Colonic mucosa (tissue), 4 donors: ENCODE measurements around the gene MSH2. TPM values are rescaled to one million over a fixed set of nuclear protein-coding genes. Genes with fewer than 3 reads are reported as not detected.
"Not testable (repeated sequence)": the region's sequence is repeated elsewhere in the genome, so short reads cannot be mapped to it uniquely, and the experiment has no call there.

Experiments
- DNase-seq: peaks from one replicate; pipeline ENCODE4 v3.0.0-alpha.2; 2020
- H3K27ac ChIP-seq: fragments of 200-600 bp; one replicate; pipeline ENCODE4 v1.8.0; 2021
- H3K27me3 ChIP-seq: fragments of 200-600 bp; one replicate; pipeline ENCODE4 v1.8.0; 2021
- H3K36me3 ChIP-seq: fragments of 200-600 bp; one replicate; pipeline ENCODE4 v1.8.0; 2021
- H3K4me1 ChIP-seq: fragments of 200-600 bp; one replicate; pipeline ENCODE4 v1.8.0; 2021; ENCODE audit warnings: mild to moderate bottlenecking
- H3K4me3 ChIP-seq: fragments of 200-600 bp; one replicate; pipeline ENCODE4 v1.8.0; 2021
- H3K9ac ChIP-seq, 2 donors: one replicate each; pipeline ENCODE4 v1.7.0; 2013; ENCODE audit warnings: control low read depth in 2 of 2, low read depth in 2 of 2, low read length in 2 of 2
- H3K9me3 ChIP-seq: fragments of 200-600 bp; one replicate; pipeline ENCODE4 v1.8.0; 2021
- intact Hi-C: fragments of 100-400 bp; cut with DNase I; formaldehyde crosslinking; loops from one replicate; pipeline ENCODE4 v1.14.1; 2022
- total RNA-seq, 2 donors: library from RNA; stranded (reverse); fragmentation: NEBNext Ultra II Directional in 1 of 2; extraction: Animal tissue kit (Norgen Biotek cat#: 25700) in 1 of 2; gene quantifications; one replicate each; pipeline ENCODE4 v1.2.1, GENCODE V29; 2021
- TF ChIP-seq, protein P1 (sequence below): fragments of 200-600 bp; IDR thresholded peaks from one replicate; pipeline ENCODE4 v1.8.0; 2022; ENCODE audit warnings: antibody characterized with exemption, mild to moderate bottlenecking
- donor health status: healthy.
- donor health status: DM: no; HTN: no; CAD: no.
- donor health status: DM: no; HTN: no; CAD: no.

MSH2 gene
- total RNA-seq, 2 donors from 2014 or later: 16.5 to 35.1 TPM

DNA sequence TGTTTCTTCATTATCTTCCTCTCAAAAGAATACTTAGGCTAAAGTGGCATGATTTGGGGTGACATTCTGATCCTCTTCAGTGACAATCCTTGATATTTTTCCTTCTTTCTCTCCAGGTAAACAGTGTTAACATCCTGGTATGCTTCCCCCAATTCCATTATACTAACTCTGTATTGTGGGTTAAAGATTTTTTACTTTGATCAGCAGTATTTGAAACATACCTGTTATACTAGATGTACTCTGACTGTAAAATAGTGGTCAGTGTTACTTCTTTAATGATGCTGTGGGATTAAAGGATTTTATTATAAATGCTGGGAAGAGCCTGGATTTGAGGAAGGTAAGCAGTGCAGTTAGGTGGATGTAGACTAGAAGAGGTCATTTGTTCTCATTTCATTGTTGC lies 48.8 kb downstream of the MSH2 start:
- intact Hi-C loops: no loop called here
- Histone ChIP-seq H3K27ac (no peak overlapping the region), H3K4me1 (no peaks in the 10 kb centered on the region), H3K27me3 (no peaks in the 10 kb centered on the region), H3K9ac (no peak overlapping the region), H3K36me3 (no peaks in the 10 kb centered on the region), H3K4me3 (no peak overlapping the region), H3K9me3 (no peaks in the 10 kb centered on the region)
- DNase-seq: no peak
- TF ChIP-seq, protein P1, sequence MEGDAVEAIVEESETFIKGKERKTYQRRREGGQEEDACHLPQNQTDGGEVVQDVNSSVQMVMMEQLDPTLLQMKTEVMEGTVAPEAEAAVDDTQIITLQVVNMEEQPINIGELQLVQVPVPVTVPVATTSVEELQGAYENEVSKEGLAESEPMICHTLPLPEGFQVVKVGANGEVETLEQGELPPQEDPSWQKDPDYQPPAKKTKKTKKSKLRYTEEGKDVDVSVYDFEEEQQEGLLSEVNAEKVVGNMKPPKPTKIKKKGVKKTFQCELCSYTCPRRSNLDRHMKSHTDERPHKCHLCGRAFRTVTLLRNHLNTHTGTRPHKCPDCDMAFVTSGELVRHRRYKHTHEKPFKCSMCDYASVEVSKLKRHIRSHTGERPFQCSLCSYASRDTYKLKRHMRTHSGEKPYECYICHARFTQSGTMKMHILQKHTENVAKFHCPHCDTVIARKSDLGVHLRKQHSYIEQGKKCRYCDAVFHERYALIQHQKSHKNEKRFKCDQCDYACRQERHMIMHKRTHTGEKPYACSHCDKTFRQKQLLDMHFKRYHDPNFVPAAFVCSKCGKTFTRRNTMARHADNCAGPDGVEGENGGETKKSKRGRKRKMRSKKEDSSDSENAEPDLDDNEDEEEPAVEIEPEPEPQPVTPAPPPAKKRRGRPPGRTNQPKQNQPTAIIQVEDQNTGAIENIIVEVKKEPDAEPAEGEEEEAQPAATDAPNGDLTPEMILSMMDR: no peak

DNA sequence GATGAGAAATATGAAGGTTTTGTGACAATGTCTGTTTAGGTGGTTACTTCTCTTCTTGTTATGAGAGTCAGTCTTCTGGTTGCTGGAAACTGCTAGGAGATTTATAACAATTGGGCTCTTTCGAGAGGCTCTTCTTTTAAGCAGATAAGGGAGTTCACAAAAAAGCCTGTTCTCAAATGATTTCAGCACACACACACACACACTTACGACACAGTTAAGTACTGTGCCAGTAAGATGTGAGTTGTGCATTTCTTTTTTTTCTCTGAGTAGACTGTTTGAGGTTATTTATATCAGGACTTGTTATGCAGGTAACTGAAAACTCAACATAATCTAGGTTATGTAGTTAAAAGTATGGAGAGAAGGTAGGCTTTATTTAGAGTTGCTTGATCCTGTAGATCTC lies 49.8 kb downstream of the MSH2 start:
- Histone ChIP-seq H3K4me3 (no peak overlapping the region), H3K27me3 (no peaks in the 10 kb centered on the region), H3K27ac (no peak overlapping the region), H3K4me1 (no peaks in the 10 kb centered on the region), H3K9me3 (no peaks in the 10 kb centered on the region), H3K9ac (no peak overlapping the region), H3K36me3 (no peaks in the 10 kb centered on the region)
- DNase-seq: no peak
- TF ChIP-seq, protein P1: no peak
- intact Hi-C loops: no loop called here

DNA sequence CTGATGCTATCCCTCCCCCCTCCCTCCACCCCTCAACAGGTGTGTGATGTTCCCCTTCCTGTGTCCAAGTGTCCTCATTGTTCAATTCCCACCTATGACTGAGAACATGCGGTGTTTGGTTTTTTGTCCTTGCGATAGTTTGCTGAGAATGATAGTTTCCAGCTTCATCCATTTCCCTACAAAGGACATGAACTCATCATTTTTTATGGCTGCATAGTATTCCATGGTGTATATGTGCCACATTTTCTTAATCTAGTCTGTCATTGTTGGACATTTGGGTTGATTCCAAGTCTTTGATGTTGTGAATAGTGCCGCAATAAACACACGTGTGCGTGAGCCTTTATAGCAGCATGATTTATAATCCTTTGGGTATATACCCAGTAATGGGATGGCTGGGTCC lies 51.9 kb downstream of the MSH2 start:
- H3K4me3 ChIP-seq, intact Hi-C loops, H3K27me3 ChIP-seq, H3K36me3 ChIP-seq, H3K4me1 ChIP-seq, H3K9ac ChIP-seq, H3K27ac ChIP-seq, DNase-seq, H3K9me3 ChIP-seq: not testable (repeated sequence)

- Histone ChIP-seq H3K9me3 (no peaks in the 10 kb centered on the region), H3K27ac (no peak overlapping the region), H3K36me3 (no peaks in the 10 kb centered on the region), H3K27me3 (no peaks in the 10 kb centered on the region), H3K4me1 (no peaks in the 10 kb centered on the region), H3K4me3 (no peak overlapping the region), H3K9ac (no peak overlapping the region)
- no peak for DNase-seq
- TF ChIP-seq, protein P1: no peak
- intact Hi-C loops: no loop called here
Observed at GRCh38 chr2:47455411-47455810, 52.5 kb downstream of the MSH2 start.

DNA sequence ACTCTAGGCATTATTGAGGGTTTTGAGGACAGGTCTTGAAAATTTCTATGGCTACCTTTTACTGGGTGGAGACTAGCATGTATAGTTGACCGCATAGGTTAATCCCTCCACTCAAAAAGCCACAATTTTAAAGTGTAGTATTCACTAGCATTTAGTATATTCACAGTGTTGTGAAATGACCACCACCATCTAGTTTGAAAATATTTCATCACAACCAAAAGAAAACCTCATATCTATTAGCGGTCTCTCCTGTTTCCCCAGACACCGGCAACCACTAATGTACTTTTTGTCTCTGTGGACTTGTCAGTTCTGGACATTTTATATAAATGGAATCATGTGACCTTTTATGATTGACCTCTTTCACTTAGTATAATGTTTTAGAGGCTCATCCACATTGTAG lies 53.9 kb downstream of the MSH2 start:
- no peak for DNase-seq
- intact Hi-C loops: no loop called here
- H3K36me3 ChIP-seq: no peaks in the 10 kb centered on the region
- H3K9me3 ChIP-seq: no peaks in the 10 kb centered on the region
- TF ChIP-seq, protein P1: no peak
- H3K4me1 ChIP-seq: no peaks in the 10 kb centered on the region
- no peak overlapping the region for H3K27ac ChIP-seq
- H3K9ac ChIP-seq: no peak overlapping the region
- H3K27me3 ChIP-seq: no peaks in the 10 kb centered on the region
- no peak overlapping the region for H3K4me3 ChIP-seq

- Histone ChIP-seq H3K27ac (no peak overlapping the region), H3K9ac (no peak overlapping the region), H3K4me3 (no peak overlapping the region), H3K9me3 (no peaks in the 10 kb centered on the region), H3K36me3 (no peaks in the 10 kb centered on the region), H3K27me3 (no peaks in the 10 kb centered on the region), H3K4me1 (no peaks in the 10 kb centered on the region)
- TF ChIP-seq, protein P1: no peak
- no peak for DNase-seq
- intact Hi-C loops: no loop called here
Observed at GRCh38 chr2:47457268-47457667, 54.3 kb downstream of the MSH2 start.
